Activated CD4-positive, alpha-beta T cell treated with anti-CD3 and anti-CD28 coated beads, Interleukin-2, Interleukin-4, amounts not matched to agents 100 ng/mL and 50 ng/mL, durations not matched to agents 16 hours and 8 hours (primary cell): ENCODE results near the gene CBLB.

ENCODE experiments used
- DNase-seq: peaks from one replicate; pipeline ENCODE4 v3.0.0-alpha.2; 2020; ENCODE audit warnings: low spot score

Gene CBLB

GRCh38 chr3:105691633-105692032 lies 177.2 kb downstream of the CBLB start:
- DNase-seq = no peak

DNA sequence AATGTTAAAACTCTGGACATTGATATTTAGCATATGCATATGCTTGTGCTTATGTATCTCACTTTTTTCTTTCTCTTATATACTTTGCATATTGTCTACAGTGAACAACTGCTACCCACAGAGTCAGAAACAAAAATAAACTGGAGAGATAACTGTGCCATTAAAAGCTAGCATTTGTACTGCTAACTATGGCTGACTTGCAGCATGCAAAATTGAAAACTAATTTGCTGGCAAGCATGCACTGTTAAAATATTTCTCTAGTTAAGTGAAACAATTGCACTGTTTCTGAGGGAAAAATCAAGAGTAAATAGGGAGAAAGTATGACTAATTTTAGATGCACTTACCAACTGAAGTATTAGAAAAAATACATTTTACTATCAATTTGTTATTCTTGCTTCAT lies 177.8 kb downstream of the CBLB start:
- DNase-seq = no peak

DNA sequence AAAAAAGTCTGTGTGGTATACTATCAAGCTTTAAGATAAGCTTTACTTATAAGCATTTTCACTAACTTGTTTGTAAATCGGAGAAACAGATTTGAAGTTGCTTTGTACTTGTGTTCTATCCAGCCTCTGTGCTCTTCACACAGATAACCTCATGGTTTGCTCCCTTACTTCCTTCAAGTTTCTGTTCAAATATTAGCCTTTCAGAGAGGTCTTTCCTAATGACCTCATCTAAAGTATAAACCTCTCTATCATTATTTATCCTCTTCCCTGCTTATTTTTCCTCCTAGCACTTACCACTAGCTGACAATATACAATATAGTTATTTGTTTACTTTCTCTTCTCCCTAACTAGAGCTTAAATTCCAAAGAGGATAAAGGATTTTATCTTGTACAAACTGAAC lies 180.0 kb downstream of the CBLB start:
- no peak for DNase-seq

GRCh38 chr3:105686278-105686897 lies 182.4 kb downstream of the CBLB start:
- peak; percentile 11 for DNase-seq

GRCh38 chr3:105679951-105680350 lies 188.9 kb downstream of the CBLB start:
- DNase-seq = no peak

DNA sequence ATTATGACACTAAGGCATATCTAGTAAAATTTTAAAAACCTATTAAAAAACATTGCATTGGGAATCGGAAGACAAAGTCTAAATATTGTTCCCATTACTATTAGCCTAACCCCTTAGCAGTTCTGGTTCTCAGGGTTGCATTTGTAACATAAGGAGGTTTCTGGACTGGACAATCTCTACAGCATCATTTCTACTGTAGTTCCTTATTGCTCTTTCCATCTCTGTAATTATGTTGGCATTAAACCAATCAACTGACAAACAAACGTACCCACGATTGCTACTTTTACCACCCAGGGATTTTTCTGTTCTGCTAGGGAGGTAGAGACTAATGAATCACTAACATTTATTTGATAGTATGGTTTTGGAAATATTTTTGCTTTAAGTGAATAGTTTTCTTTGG lies 190.8 kb downstream of the CBLB start:
- no peak for DNase-seq

DNA sequence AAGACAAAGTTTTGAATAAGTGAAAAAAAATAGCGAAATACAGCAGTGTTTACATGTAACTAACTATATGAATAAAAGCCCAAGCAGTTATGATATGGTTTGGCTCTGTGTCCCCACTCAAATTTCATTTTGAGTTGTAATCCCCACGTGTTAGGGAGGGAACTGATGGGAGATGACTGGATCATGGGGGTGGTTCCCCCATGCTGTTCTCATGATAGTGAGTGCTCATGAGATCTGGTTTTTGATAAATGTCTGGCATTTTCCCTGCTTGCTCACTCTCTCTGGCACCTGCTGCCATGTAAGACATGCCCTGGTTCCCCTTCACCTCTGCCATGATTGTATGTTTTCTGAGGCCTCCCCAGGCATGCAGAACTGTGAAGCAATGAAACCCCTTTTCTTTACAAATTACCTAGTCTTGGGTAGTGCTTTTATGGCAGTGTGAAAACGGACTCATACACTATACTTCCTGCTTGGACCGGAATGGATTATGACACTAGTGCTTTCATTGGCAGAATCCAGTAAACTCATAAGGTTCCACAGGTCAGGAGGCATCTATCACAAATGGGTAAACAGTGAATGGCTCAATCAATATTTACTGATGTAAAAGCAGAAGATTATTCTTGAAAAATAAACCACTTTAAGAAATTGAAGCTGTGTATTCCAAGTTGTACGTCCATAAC lies 192.1 kb downstream of the CBLB start:
- peak; percentile 62 for DNase-seq

- DNase-seq = no peak
Observed at GRCh38 chr3:105674437-105675065, 194.3 kb downstream of the CBLB start.

GRCh38 chr3:105672996-105673395 lies 195.8 kb downstream of the CBLB start:
- DNase-seq = no peak

- DNase-seq = no peak
Observed at GRCh38 chr3:105662306-105662705, 206.5 kb downstream of the CBLB start.

DNA sequence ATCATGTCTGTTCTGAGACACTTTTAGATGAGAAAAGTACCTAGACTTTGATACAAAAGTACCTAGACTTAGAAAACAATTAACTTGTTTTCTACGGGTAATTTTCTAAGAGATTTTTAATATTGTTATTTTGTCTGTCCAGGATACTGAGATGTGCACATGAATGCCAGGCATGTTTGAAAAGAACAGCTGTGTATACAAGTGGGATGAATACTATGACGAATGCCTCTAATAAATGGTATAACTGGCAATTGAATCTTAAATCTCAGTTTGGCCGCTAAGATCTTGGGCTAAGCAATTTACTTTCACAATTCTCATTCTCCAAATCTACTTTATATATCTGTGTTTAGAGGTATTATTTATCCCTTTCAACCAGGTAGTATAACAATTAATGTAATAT lies 207.4 kb downstream of the CBLB start:
- DNase-seq = no peak

DNA sequence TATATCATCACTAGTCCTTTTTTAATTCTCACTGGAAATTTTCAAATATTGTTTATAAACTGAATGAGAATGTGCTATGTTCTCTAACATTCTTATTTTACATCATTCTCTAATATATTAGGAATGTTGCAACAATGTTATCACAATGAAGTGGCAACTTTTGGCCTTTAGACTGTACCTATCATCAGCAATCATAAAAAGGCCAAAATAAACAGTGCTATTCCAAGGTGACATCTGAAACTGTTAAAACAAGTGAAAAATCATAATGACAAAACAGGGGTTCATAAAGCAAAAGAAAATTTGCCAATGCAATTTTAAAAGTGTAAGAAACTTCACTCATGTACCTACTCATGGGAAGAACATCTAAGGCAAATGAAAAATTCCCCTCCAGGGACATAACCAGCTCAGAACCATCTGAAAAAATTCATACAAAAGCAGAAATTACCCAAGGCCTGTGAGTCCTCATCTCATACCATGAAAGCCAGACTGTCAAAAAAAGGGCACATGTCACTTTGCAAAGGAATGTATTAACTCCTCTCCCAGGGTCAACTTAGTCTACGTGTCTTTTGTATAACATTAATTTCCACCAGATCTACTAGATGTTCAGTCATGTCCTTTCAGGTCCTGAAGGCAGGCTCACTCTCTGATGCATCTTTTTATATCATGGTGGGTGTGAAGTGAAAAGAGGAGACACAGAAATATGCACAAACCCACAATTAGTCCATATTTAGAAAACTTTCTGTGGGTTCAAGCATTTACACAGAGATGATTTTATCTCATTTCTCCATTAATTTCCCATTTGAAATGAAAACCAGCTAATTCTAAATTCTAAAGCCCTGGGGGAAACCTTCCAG lies 211.9 kb downstream of the CBLB start:
- no peak for DNase-seq

- no peak for DNase-seq
Observed at GRCh38 chr3:105653868-105654267, 214.9 kb downstream of the CBLB start.

- DNase-seq = no peak
Observed at GRCh38 chr3:105653166-105653565, 215.6 kb downstream of the CBLB start.

- DNase-seq = no peak
Observed at GRCh38 chr3:105649480-105649879, 219.3 kb downstream of the CBLB start.

DNA sequence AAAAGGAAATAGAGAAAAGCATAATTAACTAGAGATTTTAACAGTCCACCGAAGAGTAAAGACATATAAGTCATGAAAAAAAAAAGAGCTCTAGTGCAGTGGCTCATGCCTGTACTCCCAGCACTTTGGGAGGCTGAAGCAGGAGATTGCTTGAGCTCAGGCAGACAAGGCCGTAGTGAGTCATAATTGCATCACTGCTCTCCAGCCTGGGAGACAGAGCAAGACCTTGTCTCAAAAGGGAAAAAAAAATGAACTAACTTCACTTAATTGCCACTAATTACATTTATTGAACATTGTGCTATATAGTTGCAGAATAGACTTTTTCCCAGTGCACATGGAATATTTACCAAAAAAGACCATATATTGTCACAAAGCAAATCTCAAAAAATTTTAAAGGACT lies 221.8 kb downstream of the CBLB start:
- no peak for DNase-seq

DNA sequence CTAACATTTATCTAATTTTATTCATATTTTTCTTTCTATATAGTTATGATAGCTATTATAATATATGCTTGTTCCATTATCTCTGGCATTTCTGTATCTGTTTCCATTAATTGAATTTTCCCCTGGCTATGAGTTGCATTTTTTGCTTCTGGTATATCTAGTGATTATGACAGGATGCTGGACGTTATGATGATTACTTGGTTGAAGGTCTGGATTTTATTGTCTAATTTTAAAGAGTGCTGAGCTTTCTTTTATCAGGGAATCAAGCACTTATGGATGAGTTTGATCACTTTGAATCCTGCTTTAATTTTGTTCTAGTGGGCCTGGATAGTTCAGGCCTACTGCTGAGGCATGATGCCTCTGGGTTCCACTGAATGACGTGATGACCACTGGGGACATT lies 229.7 kb downstream of the CBLB start:
- no peak for DNase-seq

- no peak for DNase-seq
Observed at GRCh38 chr3:105634708-105635107, 234.1 kb downstream of the CBLB start.

- no peak for DNase-seq
Observed at GRCh38 chr3:105629718-105630117, 239.1 kb downstream of the CBLB start.

- no peak for DNase-seq
Observed at GRCh38 chr3:105626739-105627138, 242.1 kb downstream of the CBLB start.

GRCh38 chr3:105622169-105622568 lies 246.6 kb downstream of the CBLB start:
- no peak for DNase-seq

DNA sequence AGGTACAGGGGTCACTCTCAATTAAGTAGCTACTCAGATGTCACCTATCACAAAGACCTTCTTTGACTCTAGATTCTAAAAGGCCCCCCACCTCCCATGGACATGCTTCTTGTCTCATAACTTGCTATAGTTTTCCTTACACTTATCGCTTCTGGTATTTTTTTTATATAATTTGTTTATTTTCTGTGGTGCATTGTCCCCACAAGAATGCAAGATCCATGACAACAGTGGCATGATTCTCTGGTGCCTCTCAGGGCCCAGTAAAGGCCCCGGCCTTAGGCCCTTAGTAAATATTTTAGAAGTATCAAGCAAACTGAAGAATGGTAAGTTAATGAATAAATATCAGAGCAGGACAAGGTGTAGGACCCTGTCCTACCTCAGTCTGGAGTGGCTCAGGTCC lies 248.6 kb downstream of the CBLB start:
- DNase-seq = no peak

- DNase-seq = no peak
Observed at GRCh38 chr3:105619651-105620050, 249.2 kb downstream of the CBLB start.
